ENCODE data around the gene STARD3.

STARD3 gene

DNA sequence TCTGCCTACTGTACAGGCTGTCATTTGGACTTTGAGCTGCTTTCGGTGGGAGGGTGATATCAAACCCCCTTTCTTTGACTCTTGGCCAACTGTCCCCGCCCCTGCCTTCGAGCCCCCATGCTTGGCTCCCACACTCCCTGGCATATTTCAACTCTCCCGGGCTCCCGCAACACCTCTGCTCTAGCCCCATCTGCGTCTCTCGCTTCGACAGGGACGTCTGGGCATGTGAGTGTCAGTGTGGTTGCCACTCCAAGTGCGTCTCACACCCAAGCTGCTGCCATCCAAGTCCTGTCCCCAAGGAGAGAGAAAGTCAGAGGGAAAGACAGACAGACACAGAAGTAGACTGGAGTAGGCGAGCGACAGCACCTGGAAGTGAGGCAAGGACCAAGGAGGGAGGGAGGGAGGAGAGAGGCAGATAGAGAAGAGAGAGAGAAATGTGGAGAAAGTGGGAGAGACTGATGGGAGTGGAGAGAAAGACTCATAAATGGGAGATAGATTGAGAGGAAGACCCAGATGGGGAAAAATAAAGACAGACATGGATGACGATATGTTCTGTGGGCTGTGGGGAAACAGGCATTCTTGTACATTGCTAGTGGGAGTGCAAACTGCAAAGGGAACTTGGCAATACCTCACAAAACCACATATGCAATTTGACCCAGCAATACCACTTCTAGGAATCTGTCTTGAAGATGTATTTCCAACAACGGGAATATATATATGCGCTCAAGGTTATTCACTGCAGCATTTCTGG lies 11.8 kb downstream of the STARD3 start:
- DNase-seq (ENCODE audit: low read depth): no peak
- no peak overlapping the region for H3K4me3 ChIP-seq (ENCODE audit: low read depth, low read length)
- TF ChIP-seq, protein P1, sequence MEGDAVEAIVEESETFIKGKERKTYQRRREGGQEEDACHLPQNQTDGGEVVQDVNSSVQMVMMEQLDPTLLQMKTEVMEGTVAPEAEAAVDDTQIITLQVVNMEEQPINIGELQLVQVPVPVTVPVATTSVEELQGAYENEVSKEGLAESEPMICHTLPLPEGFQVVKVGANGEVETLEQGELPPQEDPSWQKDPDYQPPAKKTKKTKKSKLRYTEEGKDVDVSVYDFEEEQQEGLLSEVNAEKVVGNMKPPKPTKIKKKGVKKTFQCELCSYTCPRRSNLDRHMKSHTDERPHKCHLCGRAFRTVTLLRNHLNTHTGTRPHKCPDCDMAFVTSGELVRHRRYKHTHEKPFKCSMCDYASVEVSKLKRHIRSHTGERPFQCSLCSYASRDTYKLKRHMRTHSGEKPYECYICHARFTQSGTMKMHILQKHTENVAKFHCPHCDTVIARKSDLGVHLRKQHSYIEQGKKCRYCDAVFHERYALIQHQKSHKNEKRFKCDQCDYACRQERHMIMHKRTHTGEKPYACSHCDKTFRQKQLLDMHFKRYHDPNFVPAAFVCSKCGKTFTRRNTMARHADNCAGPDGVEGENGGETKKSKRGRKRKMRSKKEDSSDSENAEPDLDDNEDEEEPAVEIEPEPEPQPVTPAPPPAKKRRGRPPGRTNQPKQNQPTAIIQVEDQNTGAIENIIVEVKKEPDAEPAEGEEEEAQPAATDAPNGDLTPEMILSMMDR (IDR thresholded peaks at IDR 0.05; ENCODE audit: low read depth, low read length, missing control alignments): no peak

DNA sequence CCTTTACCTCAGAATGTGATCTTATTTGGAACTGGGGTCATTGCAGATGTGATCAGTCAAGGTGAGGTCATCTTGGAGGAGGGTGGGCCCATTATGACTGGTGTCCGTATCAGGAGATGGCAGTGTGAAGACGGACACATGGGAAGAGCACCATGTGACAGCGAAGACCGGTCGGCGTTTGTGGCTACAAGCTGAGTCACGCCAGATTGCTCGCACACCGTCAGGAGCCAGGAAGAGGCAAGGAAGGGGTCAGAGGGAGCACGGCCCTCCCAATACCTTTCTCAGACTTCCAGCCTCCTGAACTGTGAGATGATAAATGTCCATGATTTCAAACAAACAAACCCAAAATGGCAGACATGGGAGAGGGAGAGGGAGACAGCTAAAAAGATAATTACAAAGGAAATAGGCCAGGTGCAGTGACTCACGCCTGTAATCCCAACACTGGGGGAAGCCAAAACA lies 13.2 kb downstream of the STARD3 start:
- TF ChIP-seq, protein P1 (IDR thresholded peaks at IDR 0.05; ENCODE audit: low read depth, low read length, missing control alignments): no peak
- DNase-seq (ENCODE audit: low read depth): no peak
- H3K4me3 ChIP-seq (ENCODE audit: low read depth, low read length): no peak overlapping the region

DNA sequence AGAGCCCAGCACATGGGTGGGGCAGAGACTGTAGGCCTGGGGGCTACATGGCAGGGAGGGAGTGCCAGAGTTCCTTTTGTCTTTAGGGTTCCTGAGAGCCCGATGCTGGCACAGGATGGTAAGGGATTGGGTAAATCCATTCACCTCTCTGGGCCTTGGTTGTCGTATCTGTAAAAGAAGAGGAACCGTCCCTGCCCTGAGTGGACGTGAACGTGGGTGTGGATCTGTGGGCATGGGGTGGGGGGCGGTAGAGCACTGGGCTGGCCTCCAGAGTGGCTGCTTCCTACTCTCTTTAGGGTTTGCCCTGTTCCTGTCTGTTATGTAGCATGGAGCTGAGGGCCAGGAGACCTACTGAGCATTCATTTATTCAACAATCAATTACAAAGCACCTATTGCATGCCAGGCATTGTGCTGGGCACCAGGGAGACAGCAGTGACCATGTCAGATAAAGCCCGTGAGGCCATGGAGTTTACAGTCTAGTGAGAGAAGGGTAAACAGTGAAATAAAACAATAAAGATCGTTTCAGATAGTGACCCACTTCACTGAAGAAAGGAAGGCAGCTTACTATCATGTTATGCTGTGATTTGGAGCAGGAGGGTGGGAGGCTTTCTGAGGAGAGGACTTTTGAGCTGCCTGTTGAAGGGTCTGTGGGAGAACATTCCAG lies 15.1 kb downstream of the STARD3 start:
- H3K4me3 ChIP-seq (ENCODE audit: low read depth, low read length): no peak overlapping the region
- TF ChIP-seq, protein P1 (IDR thresholded peaks at IDR 0.05; ENCODE audit: low read depth, low read length, missing control alignments): no peak

DNA sequence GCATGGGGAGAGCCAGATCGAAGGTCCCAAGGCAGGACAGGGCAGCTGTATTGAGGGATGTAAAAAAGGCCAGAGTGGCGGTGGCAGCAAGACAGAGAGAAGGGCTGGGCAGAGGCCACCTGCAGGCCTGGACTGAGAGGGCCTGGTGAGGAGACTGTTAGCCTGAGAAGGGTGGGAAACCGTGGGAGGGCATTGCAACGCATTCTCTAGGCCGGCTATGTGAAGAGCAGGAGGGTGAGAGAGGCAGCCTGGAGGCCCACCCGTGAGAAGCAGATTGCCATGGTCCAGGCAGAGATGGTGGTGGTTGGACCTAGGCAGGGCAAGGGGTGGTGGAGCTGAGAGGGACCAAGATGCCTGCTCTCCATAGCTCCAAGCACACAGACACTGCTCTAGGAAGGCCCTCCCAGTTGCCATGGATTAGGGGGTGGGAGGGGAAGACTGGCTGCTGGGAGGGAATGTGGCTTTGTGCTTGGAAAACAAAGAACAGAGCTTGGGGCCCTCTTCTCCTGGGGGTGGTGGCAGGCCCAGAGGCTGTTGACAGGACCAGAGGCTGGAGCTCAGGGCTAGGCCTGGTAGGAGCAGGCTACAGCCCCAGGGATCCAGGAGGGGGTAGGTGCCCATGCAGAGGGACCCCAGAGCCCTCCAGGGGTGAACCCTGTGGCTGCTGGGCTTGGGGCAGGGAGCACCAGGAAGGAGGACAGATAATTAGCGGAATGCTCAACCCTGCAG lies 15.8 kb downstream of the STARD3 start:
- DNase-seq (ENCODE audit: low read depth): no peak
- TF ChIP-seq, protein P1 (IDR thresholded peaks at IDR 0.05; ENCODE audit: low read depth, low read length, missing control alignments): no peak
- H3K4me3 ChIP-seq (ENCODE audit: low read depth, low read length): no peak overlapping the region

More for the DNA sequence above, 15.1 kb downstream of the STARD3 start:
- DNase-seq (ENCODE audit: low read depth): no peak

DNA sequence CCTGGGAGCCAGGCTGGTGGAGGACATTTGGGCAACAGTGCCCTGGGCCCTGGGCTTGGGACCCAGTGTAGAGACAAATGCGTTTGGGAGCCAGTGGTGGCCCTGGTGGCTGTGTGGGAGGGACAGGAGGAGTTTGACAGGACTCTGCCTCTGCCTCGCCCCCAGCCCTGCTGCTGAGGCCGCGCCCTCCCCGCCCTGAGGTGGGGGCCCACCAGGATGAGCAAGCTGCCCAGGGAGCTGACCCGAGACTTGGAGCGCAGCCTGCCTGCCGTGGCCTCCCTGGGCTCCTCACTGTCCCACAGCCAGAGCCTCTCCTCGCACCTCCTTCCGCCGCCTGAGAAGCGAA lies 16.3 kb downstream of the STARD3 start:
- TF ChIP-seq, protein P1 (IDR thresholded peaks at IDR 0.05; ENCODE audit: low read depth, low read length, missing control alignments): no peak
- no peak overlapping the region for H3K4me3 ChIP-seq (ENCODE audit: low read depth, low read length)
- DNase-seq (ENCODE audit: low read depth): no peak

DNA sequence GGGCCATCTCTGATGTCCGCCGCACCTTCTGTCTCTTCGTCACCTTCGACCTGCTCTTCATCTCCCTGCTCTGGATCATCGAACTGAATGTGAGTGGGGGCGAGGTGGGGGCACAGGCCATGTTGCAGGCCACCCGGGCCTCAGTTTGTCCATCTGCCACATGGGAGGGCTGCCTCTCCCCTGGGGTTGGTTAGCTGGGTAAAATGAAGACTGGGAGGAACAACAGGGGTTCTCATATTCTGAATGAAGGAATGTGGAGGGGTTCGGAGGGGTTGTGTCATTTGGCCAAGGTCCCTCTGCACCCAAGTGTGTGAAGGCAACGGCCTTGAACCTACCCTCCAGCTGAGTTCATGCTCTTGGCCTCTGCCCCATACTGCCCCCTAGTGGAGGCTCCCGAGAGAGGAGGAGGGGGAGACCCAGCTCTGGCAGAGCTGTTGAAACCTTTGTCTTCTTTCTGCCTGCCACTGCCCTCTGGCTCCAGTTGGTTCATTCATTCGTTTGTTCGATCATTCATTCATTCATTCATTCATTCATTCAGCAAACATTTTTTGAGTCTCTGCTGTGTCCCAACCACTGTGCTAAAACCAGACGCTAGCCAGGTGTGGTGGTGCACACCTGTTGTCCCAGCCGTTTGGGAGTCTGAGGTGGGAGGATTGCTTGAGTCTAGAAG lies 16.9 kb downstream of the STARD3 start:
- TF ChIP-seq, protein P1 (IDR thresholded peaks at IDR 0.05; ENCODE audit: low read depth, low read length, missing control alignments): peak; percentile 100
- no peak overlapping the region for H3K4me3 ChIP-seq (ENCODE audit: low read depth, low read length)
- DNase-seq (ENCODE audit: low read depth): no peak

Measured in GM12864 (cell line).